OCI-LY1 (cell line): ENCODE data around the gene ARHGAP10.

Source experiments
- EZH2 ChIP-seq: fragments of 200-600 bp; sonication (generic), shearing (Covaris generic); IDR thresholded peaks from 2 replicates; pipeline ENCODE4 v1.8.0; 2017; ENCODE audit warnings: borderline replicate concordance, mixed run types, mild to moderate bottlenecking, antibody characterized with exemption, low read length, moderate library complexity, mixed read lengths
- TF ChIP-seq, protein P1 (sequence below): fragments of 200-600 bp; sonication (generic), shearing (Covaris generic); IDR thresholded peaks from 2 replicates; pipeline ENCODE4 v1.5.1; 2017; ENCODE audit warnings: mild to moderate bottlenecking, antibody characterized with exemption, low read length, moderate library complexity, mixed read lengths

DNA sequence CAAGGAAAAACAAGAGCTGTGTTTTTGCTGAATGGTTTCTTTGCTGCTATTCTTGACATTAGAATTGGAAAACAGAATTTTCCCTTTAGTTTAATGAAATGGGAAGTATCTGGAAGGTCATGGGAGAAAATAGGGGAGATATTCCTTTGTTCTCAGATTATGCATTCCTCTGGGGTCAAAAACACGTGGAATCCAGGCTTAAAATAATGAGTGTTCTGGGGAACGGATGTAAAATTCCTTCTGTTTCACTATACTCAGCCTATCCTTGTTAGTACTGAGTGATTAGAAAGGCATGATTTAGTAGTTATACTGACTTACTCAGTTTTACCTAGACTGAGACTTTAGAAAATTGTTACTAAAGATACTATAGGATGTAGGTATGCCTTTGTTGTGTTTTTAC, 107.3 kb downstream of the ARHGAP10 start:
- TF ChIP-seq, protein P1, sequence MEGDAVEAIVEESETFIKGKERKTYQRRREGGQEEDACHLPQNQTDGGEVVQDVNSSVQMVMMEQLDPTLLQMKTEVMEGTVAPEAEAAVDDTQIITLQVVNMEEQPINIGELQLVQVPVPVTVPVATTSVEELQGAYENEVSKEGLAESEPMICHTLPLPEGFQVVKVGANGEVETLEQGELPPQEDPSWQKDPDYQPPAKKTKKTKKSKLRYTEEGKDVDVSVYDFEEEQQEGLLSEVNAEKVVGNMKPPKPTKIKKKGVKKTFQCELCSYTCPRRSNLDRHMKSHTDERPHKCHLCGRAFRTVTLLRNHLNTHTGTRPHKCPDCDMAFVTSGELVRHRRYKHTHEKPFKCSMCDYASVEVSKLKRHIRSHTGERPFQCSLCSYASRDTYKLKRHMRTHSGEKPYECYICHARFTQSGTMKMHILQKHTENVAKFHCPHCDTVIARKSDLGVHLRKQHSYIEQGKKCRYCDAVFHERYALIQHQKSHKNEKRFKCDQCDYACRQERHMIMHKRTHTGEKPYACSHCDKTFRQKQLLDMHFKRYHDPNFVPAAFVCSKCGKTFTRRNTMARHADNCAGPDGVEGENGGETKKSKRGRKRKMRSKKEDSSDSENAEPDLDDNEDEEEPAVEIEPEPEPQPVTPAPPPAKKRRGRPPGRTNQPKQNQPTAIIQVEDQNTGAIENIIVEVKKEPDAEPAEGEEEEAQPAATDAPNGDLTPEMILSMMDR, result no peak
- no peak for TF ChIP-seq EZH2
